Eye (tissue), 1 donor: Measurements from ENCODE around the gene FAT1.

Experiments used
- DNase-seq: peaks from one replicate; pipeline ENCODE4 v3.0.0-alpha.2; 2015

FAT1 gene

DNA sequence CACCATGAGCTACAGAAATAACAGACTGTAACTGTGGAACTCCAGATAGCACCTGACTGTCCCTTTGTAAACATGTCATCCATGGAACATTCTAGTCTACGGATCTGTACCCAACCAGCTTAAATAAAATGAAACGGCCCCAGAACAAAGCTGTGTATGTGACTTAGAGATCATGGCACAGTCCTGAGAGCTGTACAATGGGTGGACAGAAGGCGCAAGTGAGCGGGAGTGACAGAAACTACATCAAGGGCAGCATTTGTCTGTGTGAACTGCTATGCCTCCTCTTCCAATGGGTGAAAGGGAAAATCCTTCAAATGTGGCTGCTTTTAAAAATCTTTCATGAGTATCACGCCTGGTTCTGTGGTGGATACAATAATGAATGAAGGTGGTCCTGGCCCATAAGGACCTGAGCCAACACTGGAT is 72.5 kb downstream of the FAT1 start:
- DNase-seq, result peak; percentile 38

- DNase-seq, result no peak
Measured at GRCh38 chr4:186650401-186651180, 73.1 kb downstream of the FAT1 start.

DNA sequence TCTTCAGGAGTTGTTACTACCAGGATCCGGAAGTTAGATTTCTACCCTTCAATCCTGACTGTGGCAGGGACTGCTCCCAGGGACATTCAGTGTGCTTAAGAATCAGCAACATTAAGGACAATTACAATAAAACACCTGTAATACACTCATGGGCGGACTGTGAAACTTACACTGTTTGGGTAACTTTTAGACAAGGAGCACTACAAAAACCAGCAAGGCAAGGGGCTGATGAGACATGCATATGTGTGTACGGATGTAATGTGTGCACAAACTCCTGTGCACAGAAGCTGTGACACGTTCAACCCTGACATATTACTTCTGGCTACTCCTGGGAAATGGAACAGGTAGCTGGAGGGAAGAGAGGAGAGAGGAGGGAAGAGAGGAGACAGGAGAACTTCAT is 75.8 kb downstream of the FAT1 start:
- DNase-seq, result no peak

- DNase-seq, result no peak
Measured at GRCh38 chr4:186644737-186645261, 78.9 kb downstream of the FAT1 start.

GRCh38 chr4:186644311-186644638 is 79.4 kb downstream of the FAT1 start:
- DNase-seq, result no peak

DNA sequence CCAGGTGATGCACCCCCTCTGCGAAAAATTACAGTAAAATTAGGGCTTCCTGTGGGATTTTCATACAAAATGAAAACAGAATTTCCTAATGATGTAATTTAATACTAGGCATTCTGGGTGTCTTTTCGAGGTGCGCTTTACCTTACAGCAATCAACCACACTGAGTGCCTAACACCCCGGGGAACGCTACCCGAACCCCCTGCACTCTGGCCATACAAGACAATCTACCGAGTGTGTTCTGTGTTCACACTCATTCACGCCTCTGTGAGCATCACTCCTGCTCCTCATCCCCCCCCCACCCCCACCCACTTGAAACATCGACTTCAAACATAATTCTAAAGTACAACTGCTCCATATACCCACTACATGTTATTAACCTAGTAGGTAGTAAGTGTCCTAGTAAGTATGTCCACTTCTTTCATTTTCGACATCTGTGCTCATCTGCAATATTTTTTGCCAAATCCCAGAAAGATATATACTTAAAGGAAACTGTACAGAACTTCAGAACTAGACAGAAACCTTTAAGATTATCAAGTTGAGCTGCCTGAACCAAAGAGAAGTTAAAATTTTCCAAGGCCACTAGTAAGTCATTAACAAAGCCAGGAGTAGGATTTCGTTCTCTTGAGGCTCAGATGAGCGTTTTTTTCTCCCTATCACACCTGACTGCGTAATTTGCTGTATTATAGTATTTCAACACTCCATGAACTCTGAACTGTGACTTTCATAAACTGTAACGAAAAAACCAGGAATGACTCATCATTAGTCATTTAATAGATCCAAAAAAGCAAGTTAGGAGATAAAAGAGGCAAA is 80.0 kb downstream of the FAT1 start:
- no peak for DNase-seq

DNA sequence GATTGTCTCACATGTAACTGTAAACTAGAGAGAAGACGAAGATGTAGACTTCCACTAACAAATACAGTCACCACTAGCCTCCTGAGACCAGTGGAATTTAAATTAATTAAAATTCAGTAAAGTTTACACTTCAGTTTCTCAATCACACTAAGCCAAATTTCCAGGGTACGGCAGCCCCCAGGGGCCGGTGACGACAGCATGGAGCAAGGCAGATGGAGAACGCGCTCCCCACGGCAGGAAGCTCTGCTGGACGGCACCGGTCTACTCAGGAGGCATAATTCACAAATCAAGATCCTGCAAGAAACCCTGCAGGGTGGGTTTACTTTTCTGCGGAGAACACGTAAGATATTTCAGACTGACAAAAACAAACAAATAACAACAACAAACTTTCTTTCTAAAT is 80.7 kb downstream of the FAT1 start:
- DNase-seq, result no peak

DNA sequence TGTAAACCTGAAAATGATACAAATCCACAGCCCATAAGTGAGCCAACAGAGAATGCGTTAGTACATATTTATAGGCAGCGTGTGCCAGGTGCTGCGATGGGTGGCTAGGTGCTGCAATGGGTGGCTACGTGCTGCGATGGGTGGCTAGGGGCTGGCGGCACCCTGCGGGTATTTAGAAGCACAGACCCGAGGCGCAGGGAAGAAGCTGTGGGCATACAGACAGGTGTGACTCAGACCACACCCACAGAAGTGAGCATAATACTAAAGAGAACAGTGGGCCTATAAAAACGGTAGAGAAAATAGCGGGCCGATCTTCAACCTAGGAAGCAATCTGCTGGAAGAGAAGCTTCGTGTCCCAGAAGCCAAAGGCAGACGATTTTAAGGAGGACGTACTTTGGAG is 81.1 kb downstream of the FAT1 start:
- no peak for DNase-seq

DNA sequence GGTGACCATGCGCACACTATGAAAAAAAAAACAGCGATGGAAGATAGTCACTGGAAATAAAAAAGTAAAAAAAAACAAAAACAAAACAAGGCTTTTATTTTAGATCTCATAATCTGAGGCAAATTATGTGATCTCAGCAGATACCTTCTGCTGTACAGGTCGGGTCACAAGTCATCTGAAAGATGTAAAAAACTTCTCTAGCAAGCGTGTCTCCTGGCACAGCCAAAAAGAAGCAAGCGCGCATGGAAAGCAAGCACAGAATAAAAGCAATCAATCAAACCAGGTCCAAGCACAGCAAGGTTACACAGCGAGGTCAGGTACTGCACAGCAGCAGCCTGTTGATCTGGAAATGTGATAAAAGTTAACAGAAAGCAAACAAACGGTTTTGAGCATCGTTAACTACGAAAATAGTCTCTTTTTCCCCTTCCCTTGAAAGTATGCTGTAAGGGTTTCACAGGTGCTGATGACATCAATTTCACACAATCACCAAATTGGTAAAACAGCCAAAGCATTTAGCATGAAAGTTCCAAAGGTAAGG is 89.0 kb downstream of the FAT1 start:
- DNase-seq, result no peak

- DNase-seq, result no peak
Measured at GRCh38 chr4:186633844-186634243, 89.8 kb downstream of the FAT1 start.

- no peak for DNase-seq
Measured at GRCh38 chr4:186630128-186630527, 93.5 kb downstream of the FAT1 start.

DNA sequence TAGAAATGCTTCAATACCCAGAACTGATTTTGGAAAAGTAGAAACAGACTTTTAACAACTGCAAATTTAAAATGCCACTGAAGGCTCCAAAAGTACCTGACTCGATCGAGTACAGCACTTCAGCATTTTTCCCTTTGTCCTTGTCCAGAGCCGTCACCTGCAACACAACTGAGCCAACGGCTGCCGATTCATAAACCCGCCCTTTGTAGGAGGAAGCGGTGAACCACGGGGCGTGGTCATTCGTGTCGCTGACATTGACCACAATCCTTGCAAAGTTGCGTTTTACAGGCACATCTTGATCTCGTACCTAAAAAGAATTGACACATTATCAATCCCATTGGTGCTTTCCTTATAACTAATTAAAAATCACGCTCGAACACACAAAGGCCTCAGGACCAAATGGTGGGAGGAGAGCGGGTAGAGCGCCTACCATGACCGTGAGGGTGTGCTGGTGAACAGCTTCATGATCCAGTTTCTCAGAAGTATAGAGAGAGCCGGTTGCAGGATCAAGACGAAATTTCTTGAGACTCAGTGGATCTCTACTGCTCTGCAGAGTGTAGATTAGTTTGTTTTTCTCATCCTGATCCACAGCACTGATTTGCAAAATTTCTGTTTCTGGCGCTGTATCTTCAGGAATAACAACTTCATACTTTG is 95.5 kb downstream of the FAT1 start:
- no peak for DNase-seq

DNA sequence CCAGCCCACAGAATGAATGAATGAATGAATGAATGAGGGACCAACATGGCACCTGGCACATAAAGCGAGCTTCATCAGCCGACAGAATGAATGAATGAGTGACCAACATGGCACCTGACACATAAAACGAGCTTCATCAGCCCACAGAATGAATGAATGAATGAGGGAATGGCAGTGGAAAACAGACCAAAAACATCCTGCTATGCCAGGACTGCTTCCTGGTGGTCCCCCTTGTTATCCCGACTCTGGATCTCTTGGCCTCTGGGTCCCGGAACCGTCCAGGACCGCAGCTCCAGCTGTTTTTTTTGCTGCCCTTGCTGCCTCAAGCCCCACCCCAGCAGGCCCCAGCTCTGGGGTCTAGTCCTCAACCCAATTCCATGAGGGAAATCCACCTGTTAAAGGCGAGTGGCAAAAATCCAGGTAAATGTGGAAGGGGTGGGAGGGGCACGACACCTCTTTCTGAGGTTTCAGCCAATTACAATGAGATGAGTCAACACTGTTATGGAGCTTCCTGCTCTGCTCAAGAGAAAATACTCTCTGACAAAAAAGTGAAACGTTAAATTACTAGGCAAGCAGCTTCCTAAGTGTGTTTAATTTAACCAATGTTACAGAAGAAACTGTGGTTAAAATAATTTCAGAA is 96.3 kb downstream of the FAT1 start:
- no peak for DNase-seq

- peak; percentile 75 for DNase-seq
Measured at GRCh38 chr4:186624951-186625350, 98.7 kb downstream of the FAT1 start.

DNA sequence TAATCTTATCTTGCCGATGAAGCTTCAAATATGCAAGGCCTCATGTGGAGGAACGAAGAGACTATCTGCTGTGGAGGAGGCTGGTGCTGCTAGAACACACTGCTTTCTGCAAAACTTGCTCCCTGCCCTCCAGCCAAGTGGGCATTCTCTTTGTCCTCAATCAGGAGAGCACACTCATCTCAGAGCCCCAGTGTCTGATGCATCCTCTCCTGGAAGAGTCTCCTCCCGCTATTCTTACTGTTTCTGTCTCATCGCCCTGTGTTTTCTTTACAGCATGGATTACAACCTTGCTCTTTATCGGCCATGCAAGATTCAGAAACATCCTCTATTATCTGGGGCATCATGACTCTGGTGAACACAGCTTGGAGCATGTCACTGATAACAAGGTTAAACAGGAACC is 100.1 kb downstream of the FAT1 start:
- no peak for DNase-seq

GRCh38 chr4:186622788-186623464 is 100.7 kb downstream of the FAT1 start:
- no peak for DNase-seq

DNA sequence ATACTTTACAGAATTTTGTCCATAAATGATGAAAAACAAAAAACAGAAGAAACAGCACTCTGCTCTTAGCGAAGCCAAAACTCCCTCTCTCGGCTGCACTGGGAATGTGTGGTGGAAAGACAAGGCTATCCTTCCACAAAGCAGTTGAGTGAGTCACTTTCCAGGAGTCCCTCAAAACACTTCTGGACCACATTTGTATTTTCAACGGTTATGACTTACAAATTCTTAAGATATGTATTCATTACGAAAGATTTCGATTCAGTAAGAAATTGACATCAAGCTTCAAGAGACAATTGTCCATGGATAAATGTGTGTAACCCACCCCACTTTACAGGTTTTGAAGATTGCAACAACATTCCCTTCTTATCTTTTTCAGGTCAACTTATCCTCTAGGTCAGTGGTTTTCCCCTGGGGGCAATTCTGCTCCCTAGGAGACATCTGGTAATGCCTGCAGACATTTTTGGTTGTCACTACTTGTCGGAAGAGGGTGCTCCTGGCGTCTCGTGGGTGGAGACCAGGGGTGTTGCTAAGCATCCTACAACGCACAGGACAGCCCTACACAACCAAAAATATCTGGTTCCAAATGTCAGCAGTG is 101.6 kb downstream of the FAT1 start:
- no peak for DNase-seq

DNA sequence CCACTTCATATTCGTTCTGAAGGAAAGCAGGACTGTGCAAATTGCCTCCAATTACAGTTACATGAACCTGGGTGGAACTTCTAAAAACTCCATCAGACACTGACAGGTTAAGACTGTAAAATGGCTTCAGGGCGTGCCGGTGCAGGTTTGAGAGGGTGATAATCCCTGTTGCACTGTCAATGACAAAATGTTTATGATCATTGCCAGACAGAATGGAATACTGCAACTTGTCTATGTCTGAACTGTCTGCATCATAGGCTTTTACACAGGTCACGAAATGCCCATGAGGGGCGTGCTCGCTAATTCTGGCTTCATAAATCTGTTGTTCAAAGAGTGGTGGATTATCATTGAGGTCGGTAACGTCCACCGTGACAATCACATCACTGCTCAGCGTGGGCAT is 104.6 kb downstream of the FAT1 start:
- no peak for DNase-seq

GRCh38 chr4:186617921-186618320 is 105.7 kb downstream of the FAT1 start:
- DNase-seq, result no peak

DNA sequence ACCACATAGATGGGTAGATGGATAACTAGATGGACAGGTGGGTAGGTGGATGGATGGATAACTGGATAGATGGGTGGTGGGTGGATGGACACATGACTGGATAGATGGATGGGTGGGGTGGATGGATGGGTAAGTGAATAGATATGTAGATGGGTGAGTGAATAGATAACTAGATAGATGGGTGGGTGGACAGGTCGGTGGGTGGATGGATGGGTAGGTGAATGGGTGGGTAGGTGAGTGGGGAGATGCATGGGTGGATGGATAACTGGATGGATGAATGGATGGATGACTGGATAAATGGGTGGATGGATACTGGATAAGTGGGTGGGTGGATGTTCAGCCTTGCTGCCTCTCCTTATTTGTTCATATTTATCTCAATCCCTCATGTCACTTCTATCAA is 116.2 kb downstream of the FAT1 start:
- DNase-seq, result no peak

DNA sequence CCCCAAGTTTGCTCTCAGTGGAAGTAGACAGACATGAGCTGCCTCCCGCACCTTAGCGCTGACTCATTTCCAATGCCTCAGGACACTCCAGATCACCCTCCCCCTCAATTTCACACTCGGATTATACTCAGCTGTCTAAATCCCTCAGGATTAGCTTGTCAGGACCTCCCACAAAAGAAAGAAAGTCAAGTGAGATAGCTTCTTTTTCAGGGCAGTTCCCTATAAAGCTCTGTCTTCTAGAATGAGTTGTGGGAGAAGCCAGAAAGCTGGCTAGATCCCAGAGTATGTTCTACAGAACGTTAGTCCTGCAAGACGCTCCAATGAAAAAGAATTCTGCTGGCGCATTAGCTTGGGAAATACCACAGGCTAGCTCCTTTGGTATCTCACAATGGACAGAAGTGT is 117.1 kb downstream of the FAT1 start:
- peak; percentile 58 for DNase-seq
